Measurements from ENCODE around the gene AKR1E2.
A peak's percentile ranks its signal among the peaks of the same experiment; 100 is the strongest.

The AKR1E2 gene

GRCh38 chr10:4844864-4845263 is 18.9 kb downstream of the AKR1E2 start:
- TF ChIP-seq, protein P1, sequence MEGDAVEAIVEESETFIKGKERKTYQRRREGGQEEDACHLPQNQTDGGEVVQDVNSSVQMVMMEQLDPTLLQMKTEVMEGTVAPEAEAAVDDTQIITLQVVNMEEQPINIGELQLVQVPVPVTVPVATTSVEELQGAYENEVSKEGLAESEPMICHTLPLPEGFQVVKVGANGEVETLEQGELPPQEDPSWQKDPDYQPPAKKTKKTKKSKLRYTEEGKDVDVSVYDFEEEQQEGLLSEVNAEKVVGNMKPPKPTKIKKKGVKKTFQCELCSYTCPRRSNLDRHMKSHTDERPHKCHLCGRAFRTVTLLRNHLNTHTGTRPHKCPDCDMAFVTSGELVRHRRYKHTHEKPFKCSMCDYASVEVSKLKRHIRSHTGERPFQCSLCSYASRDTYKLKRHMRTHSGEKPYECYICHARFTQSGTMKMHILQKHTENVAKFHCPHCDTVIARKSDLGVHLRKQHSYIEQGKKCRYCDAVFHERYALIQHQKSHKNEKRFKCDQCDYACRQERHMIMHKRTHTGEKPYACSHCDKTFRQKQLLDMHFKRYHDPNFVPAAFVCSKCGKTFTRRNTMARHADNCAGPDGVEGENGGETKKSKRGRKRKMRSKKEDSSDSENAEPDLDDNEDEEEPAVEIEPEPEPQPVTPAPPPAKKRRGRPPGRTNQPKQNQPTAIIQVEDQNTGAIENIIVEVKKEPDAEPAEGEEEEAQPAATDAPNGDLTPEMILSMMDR (IDR thresholded peaks at IDR 0.05; ENCODE audit: insufficient read depth, low read length, missing control alignments): no peak
- no peak for DNase-seq (ENCODE audit: low read depth, low spot score)
- ChIA-PET CTCF (interaction anchor here (0.9 kb wide), 1 partner anchor 539 kb away, joined by 3 read pairs; no protein-coding TSS in a partner anchor), POLR2A (no interaction called here)
- no peak overlapping the region for H3K4me3 ChIP-seq (ENCODE audit: low read depth, low read length)

DNA sequence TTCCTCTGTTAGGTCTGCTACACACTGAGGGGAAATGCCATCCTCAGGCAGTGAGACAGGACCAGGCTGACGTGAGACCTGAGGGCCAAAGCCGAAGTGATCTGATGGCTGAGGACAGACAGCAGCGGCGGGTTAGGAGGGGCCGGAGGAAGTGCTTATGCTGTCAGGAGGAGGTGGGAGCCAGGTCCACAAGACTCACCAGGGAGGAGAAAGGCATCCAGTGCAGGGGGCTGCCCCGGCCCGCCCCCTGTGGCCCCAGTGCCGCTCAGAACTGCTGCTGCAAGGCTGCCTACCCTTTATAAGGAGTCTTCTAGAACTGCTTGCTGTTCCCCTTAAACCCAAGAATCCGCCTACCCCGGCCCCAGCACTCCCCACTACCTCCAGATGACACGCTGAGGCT is 19.8 kb downstream of the AKR1E2 start:
- DNase-seq (ENCODE audit: low read depth, low spot score): no peak
- ChIA-PET POLR2A (no interaction called here), CTCF (interaction anchor here (0.9 kb wide), 1 partner anchor 538 kb away, joined by 3 read pairs; no protein-coding TSS in a partner anchor)
- TF ChIP-seq, protein P1 (IDR thresholded peaks at IDR 0.05; ENCODE audit: insufficient read depth, low read length, missing control alignments): no peak
- H3K4me3 ChIP-seq (ENCODE audit: low read depth, low read length): no peak overlapping the region

- CTCF ChIA-PET: interaction anchor here (1.5 to 7.6 kb wide), 8 partner anchors 8 to 587 kb away, joined by 3 to 263 read pairs (median 64); partner anchors contain the start of genes AKR1C3 and AKR1E2
- POLR2A ChIA-PET: no interaction called here
- H3K4me3 ChIP-seq (ENCODE audit: low read depth, low read length): no peak overlapping the region
- DNase-seq (ENCODE audit: low read depth, low spot score): no peak
- TF ChIP-seq, protein P1 (IDR thresholded peaks at IDR 0.05; ENCODE audit: insufficient read depth, low read length, missing control alignments): no peak
These were observed 20.8 kb downstream of the AKR1E2 start for GRCh38 chr10:4846775-4847174.

DNA sequence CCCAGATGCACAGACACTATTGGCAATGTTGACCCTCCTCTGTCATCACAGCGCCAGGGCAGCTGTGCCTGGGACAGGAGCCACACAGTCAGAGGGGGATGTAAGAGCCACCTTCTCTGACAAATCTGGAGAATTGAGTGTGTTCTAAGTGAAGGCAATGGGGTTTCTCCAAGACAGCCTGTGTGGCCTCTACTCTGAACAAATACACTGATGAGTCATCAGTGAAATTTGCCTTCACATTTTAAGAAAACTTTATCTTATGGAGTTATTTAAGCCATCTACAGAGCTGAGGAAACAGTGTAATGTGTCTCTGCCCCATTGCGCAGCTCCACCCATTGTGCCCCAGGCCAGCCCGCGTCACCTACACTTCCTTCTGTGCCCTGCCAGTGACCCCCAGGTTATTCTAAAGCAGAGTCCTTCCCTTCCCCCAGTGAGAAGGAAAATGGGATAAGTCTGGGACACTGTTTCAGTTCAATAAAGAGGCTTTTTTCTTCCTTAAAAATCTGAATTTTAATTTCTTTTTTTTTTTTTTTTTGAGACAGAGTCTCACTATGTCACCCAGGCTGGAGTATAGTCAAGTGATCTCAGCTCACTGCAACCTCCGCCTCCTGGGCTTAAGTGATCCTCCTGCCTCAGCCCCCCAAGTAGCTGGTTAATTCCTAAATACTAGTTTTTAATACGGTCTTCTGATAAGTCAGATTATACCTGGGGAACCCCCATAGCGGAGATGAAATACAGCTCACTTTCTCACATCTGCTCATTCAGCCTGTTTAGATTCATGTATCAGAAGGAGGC is 21.8 kb downstream of the AKR1E2 start:
- peak; percentile 42 for DNase-seq (ENCODE audit: low read depth, low spot score)
- ChIA-PET POLR2A (no interaction called here), CTCF (interaction anchor here (0.6 to 7.6 kb wide), 26 partner anchors 8 to 775 kb away, joined by 3 to 263 read pairs (median 11); partner anchors contain the start of genes AKR1C3 and AKR1E2)
- H3K4me3 ChIP-seq (ENCODE audit: low read depth, low read length): no peak overlapping the region
- TF ChIP-seq, protein P1 (IDR thresholded peaks at IDR 0.05; ENCODE audit: insufficient read depth, low read length, missing control alignments): no peak

- ChIA-PET CTCF (interaction anchor here (0.6 to 7.6 kb wide), 35 partner anchors 10 to 774 kb away, joined by 3 to 263 read pairs (median 7); partner anchors contain the start of genes AKR1C3 and AKR1E2), POLR2A (no interaction called here)
- TF ChIP-seq, protein P1 (IDR thresholded peaks at IDR 0.05; ENCODE audit: insufficient read depth, low read length, missing control alignments): no peak
- DNase-seq (ENCODE audit: low read depth, low spot score): no peak
- H3K4me3 ChIP-seq (ENCODE audit: low read depth, low read length): no peak overlapping the region
These were observed 22.5 kb downstream of the AKR1E2 start for GRCh38 chr10:4848356-4849041.

DNA sequence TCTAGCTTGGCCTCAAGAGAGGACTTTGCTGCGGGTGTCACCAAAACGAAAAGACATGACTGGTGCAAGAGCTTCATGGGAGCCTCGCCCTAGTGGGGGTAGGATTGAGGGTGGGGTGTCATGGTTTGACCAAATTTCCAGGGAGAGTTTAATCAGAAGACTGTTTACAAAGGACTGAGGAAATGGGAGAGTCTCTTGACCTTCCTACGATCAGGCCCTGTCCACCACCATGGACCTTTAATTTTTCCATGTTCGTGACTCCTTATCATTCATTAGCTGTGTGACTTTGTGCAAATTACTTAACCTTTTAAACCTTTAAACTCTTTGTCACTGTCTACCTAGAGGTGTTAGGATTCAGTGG is 23.0 kb downstream of the AKR1E2 start:
- ChIA-PET POLR2A (no interaction called here), CTCF (interaction anchor here (0.6 to 7.6 kb wide), 58 partner anchors 9 to 774 kb away, joined by 3 to 263 read pairs (median 6); partner anchors contain the start of genes AKR1C3, AKR1E2 and NET1)
- TF ChIP-seq, protein P1 (IDR thresholded peaks at IDR 0.05; ENCODE audit: insufficient read depth, low read length, missing control alignments): no peak
- DNase-seq (ENCODE audit: low read depth, low spot score): no peak
- H3K4me3 ChIP-seq (ENCODE audit: low read depth, low read length): no peak overlapping the region
